Loucy (cell line): ENCODE data around the gene RHCE.
"Not testable (repeated sequence)": the region's sequence is repeated elsewhere in the genome, so short reads cannot be mapped to it uniquely, and the experiment has no call there.

Experiments
- H2AFZ ChIP-seq: fragments of 200-600 bp; sonication (generic); 2 replicates; pipeline ENCODE4 v1.6.0; 2016; ENCODE audit warnings: antibody characterized with exemption, mild to moderate bottlenecking, low read length, moderate library complexity
- H3F3A ChIP-seq: fragments of 200-600 bp; 2 replicates; pipeline ENCODE4 v1.6.0; 2016; ENCODE audit warnings: antibody characterized with exemption, low read depth, mild to moderate bottlenecking
- H3K27me3 ChIP-seq: fragments of 200-600 bp; sonication (generic); 2 replicates; pipeline ENCODE4 v1.6.1; 2014; ENCODE audit warnings: low read length, mild to moderate bottlenecking; ENCODE audit not compliant: insufficient read depth, poor library complexity, severe bottlenecking
- H3K36me3 ChIP-seq: fragments of 200-600 bp; sonication (generic); 2 replicates; pipeline ENCODE4 v1.6.1; 2016; ENCODE audit warnings: low read length; ENCODE audit not compliant: insufficient read depth
- H3K4me1 ChIP-seq: fragments of 200-600 bp; sonication (generic); 2 replicates; pipeline ENCODE4 v1.5.1; 2014; ENCODE audit warnings: low read length, mild to moderate bottlenecking; ENCODE audit not compliant: insufficient read depth, poor library complexity, severe bottlenecking
- H3K4me2 ChIP-seq: fragments of 200-600 bp; sonication (generic); 2 replicates; pipeline ENCODE4 v1.6.0; 2014; ENCODE audit warnings: antibody characterized with exemption, low read length, low read depth, mild to moderate bottlenecking; ENCODE audit not compliant: poor library complexity, severe bottlenecking
- H3K4me3 ChIP-seq: fragments of 200-600 bp; sonication (generic); 2 replicates; pipeline ENCODE4 v1.5.1; 2014; ENCODE audit warnings: low read length, mild to moderate bottlenecking, mixed read lengths; ENCODE audit not compliant: poor library complexity, severe bottlenecking
- H3K79me2 ChIP-seq: fragments of 200-600 bp; sonication (generic); 2 replicates; pipeline ENCODE4 v1.6.1; 2014; ENCODE audit warnings: low read length; ENCODE audit not compliant: insufficient read depth
- H3K9ac ChIP-seq: fragments of 200-600 bp; sonication (generic); 2 replicates; pipeline ENCODE4 v1.6.0; 2014; ENCODE audit warnings: mild to moderate bottlenecking, low read depth, low read length, moderate library complexity; ENCODE audit not compliant: poor library complexity, severe bottlenecking
- H3K9me2 ChIP-seq: fragments of 200-600 bp; sonication (generic); replicated peaks from 2 replicates; pipeline ENCODE4 v1.6.1; 2016; ENCODE audit warnings: low read depth, low read length, mixed read lengths
- H3K9me3 ChIP-seq: fragments of 200-600 bp; sonication (generic); 2 replicates; pipeline ENCODE4 v1.6.1; 2014; ENCODE audit warnings: mild to moderate bottlenecking, antibody characterized with exemption, low read length, low read depth; ENCODE audit not compliant: insufficient read depth
- H4K20me1 ChIP-seq: fragments of 200-600 bp; sonication (generic); 2 replicates; pipeline ENCODE4 v1.6.0; 2014; ENCODE audit warnings: antibody characterized with exemption, low read length, mild to moderate bottlenecking; ENCODE audit not compliant: insufficient read depth, poor library complexity, severe bottlenecking
- TF ChIP-seq, protein P1 (sequence below): fragments of 200-600 bp; sonication (generic); conservative IDR thresholded peaks from 2 replicates; pipeline ENCODE4 v1.5.1; 2014; ENCODE audit warnings: mild to moderate bottlenecking, antibody characterized with exemption, low read length

The RHCE gene

DNA sequence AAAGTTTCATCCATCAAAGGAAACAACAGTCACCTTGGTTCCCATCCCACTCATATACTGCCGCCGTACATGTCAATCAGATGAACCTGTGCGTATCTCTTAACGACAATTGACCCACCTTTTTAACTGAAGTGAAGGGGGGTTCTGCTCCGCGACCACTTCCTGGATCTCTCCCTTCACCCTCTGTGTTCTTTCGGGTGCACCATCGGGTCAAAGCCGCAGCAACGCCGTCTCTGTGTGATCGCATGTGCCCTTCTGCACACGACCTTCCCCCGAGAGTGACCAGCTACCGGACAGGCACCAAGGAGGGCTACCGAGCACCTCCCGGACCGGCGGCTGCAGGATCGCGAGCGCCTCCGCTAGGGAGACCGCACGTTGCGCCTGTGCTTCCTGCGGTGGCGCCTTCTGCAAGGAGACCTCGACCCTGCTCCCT is 83.7 kb downstream of the RHCE start:
- H3K9ac ChIP-seq, result peak overlapping the region; percentile 71
- H3K27me3 ChIP-seq, H3K9me2 ChIP-seq, H3K9me3 ChIP-seq, H3F3A ChIP-seq, H3K36me3 ChIP-seq: not testable (repeated sequence)
- peak overlapping the region; percentile 81; the same call in 1 of the 2 replicates for H2AFZ ChIP-seq
- H3K4me2 ChIP-seq, result peak overlapping the region; percentile 74
- TF ChIP-seq, protein P1, sequence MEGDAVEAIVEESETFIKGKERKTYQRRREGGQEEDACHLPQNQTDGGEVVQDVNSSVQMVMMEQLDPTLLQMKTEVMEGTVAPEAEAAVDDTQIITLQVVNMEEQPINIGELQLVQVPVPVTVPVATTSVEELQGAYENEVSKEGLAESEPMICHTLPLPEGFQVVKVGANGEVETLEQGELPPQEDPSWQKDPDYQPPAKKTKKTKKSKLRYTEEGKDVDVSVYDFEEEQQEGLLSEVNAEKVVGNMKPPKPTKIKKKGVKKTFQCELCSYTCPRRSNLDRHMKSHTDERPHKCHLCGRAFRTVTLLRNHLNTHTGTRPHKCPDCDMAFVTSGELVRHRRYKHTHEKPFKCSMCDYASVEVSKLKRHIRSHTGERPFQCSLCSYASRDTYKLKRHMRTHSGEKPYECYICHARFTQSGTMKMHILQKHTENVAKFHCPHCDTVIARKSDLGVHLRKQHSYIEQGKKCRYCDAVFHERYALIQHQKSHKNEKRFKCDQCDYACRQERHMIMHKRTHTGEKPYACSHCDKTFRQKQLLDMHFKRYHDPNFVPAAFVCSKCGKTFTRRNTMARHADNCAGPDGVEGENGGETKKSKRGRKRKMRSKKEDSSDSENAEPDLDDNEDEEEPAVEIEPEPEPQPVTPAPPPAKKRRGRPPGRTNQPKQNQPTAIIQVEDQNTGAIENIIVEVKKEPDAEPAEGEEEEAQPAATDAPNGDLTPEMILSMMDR, result peak; percentile 21; the same call in 1 of the 2 replicates
- H3K4me3 ChIP-seq, result peak overlapping the region; percentile 75
- H3K79me2 ChIP-seq, result peaks cover 52% of the 10 kb centered on the region
- peaks cover 31% of the 10 kb centered on the region for H4K20me1 ChIP-seq
- peaks cover 26% of the 10 kb centered on the region for H3K4me1 ChIP-seq

DNA sequence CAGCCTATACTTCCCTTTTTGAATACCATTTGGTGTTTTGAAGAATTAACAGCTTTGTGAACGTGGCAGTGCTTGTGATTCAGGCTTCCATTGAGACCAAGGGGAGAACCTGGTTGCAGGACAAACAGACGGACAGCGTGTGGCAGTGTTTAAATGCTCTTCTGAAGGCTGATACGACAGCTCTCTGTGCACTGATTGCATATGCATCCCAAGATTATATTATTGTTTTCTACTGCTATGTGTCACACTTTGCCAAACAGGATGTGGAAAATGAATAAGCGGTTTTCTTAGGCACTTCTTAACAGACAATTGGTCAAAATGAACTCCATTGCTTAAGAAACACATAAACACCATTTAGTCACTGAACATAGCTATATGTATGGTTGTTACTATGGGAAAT is 90.7 kb downstream of the RHCE start:
- not testable (repeated sequence) for H3K27me3 ChIP-seq, H3K9me2 ChIP-seq, H3K4me1 ChIP-seq, H3K9me3 ChIP-seq, H2AFZ ChIP-seq, H3K4me3 ChIP-seq, H4K20me1 ChIP-seq, H3F3A ChIP-seq, H3K9ac ChIP-seq, H3K36me3 ChIP-seq
- peak overlapping the region; percentile 37 for H3K4me2 ChIP-seq
- TF ChIP-seq, protein P1, result peak; percentile 47
- peaks cover 12% of the 10 kb centered on the region; the same call in 1 of the 2 replicates for H3K79me2 ChIP-seq

DNA sequence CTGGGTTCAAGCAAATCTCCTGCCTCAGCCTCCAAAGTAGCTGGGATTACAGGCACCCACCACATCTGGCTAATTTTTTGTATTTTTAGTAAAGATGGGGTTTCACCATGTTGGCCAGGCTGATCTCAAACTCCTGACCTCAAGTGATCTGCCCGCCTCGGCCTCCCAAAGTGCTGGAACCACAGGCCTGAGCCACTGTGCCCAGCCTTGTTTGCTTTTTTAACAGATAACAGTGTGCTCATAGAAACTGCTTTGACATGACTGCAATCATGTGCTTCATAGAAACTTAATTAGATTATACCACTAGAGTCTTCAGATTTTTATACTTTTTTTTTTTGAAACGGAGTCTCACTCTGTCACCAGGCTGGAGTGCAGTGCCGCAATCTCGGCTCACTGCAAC is 91.3 kb downstream of the RHCE start:
- not testable (repeated sequence) for H3K9me2 ChIP-seq, H3K27me3 ChIP-seq, H2AFZ ChIP-seq, H3K4me3 ChIP-seq, H3F3A ChIP-seq, H3K9me3 ChIP-seq, H3K4me2 ChIP-seq, H3K4me1 ChIP-seq, H3K36me3 ChIP-seq, H4K20me1 ChIP-seq, H3K9ac ChIP-seq
- H3K79me2 ChIP-seq, result peaks cover 12% of the 10 kb centered on the region; the same call in 1 of the 2 replicates

DNA sequence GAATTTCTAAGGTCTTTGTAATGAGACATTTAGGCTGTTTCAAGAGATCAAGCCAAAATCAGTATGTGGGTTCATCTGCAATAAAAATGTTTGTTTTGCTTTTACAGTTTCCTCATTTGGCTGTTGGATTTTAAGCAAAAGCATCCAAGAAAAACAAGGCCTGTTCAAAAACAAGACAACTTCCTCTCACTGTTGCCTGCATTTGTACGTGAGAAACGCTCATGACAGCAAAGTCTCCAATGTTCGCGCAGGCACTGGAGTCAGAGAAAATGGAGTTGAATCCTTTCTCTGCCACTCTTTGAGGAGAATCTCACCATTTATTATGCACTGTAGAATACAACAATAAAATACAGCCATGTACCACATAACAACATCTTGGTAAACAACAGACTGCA is 91.8 kb downstream of the RHCE start:
- H3K4me3 ChIP-seq, H3K9me3 ChIP-seq, H3F3A ChIP-seq, H3K9me2 ChIP-seq, H3K36me3 ChIP-seq, H3K4me2 ChIP-seq, H3K9ac ChIP-seq, H4K20me1 ChIP-seq, H2AFZ ChIP-seq, H3K27me3 ChIP-seq, H3K4me1 ChIP-seq: not testable (repeated sequence)
- peaks cover 12% of the 10 kb centered on the region; the same call in 1 of the 2 replicates for H3K79me2 ChIP-seq

DNA sequence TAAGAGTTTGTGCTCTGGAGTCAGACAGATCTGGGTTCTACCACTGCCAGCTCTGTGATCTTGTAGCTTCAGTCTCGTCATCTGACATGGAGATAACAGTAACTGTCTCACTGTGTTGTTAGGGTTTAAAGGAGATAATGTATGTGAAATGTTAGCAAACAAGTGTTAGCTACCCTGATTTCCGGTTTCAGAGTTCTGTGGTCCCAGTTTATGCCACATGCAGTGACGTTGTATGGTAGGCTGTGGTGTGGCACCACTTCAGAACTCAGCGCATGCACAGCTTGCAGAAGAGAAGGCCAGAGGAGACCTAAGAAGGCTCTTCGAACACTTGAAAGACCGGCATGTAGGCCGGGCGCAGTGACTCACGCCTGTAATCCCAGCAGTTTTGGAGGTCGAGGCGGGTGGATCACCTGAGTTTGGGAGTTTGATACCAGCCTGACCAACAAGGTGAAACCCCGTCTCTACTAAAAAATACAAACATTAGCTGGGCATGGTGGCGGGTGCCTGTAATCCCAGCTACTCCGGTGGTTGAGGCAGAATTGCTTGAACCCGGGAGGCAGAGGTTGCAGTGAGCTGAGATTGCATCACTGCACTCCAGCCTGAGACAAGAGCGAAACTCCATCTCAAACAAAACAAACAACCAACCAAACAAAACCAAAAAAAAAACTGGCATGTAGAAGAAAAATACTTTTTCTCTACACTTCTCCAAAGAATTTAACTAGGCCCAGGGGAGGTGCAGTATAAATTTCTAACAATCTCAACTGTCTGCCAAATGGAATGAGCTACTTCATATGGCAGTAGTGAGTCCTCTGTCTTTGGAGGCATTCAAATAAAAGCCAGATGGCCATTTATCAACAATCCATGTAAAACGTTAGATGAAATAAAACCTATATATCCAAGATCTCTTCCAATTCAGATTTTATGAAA is 92.5 kb downstream of the RHCE start:
- H3K79me2 ChIP-seq, result peaks cover 12% of the 10 kb centered on the region; the same call in 1 of the 2 replicates
- H3K36me3 ChIP-seq, H3K9me2 ChIP-seq, H3K27me3 ChIP-seq, H4K20me1 ChIP-seq, H3K4me2 ChIP-seq, H3K4me3 ChIP-seq, H3K9ac ChIP-seq, H3F3A ChIP-seq, H3K4me1 ChIP-seq, H3K9me3 ChIP-seq, H2AFZ ChIP-seq: not testable (repeated sequence)

DNA sequence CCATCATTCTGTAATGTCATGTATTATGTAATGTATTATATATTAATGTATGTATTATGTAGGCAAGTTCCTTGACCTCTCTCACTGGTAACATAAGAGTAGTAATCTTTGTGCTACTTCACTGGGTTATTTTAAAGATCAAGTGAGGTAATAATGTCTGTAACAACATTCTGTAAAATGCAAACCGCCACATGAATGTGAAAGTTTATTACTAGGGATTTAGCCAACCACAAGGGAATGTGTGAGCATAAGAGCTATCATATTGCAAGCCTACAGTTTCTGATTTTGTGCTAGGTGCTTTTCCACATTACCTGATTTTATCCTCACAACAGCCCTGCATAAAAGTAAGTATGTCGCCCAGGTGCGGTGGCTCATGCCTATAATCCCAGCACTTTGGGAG is 96.2 kb downstream of the RHCE start:
- not testable (repeated sequence) for H3K79me2 ChIP-seq, H2AFZ ChIP-seq, H3K27me3 ChIP-seq, H4K20me1 ChIP-seq, H3F3A ChIP-seq, H3K36me3 ChIP-seq, H3K4me2 ChIP-seq, H3K4me1 ChIP-seq, H3K9me2 ChIP-seq, H3K9me3 ChIP-seq, H3K4me3 ChIP-seq, H3K9ac ChIP-seq
